HEK293 (cell line): Measurements from ENCODE around the gene RBMS3.

ENCODE experiments used
- CTCF ChIA-PET: fragments of 350-600 bp; formaldehyde crosslinking; extraction: SDS; loops from one replicate; lab custom pipeline; 2021; ENCODE audit warnings: antibody characterized with exemption; lab: Yijun Ruan, JAX
- POLR2A ChIA-PET: fragments of 300-600 bp; formaldehyde crosslinking; extraction: SDS; loops from one replicate; lab custom pipeline; 2020; ENCODE audit warnings: antibody characterized with exemption, inconsistent platforms; lab: Yijun Ruan, JAX
- H3K27ac ChIP-seq: fragments of 200-500 bp; sonication (Bioruptor generic); 2 replicates; pipeline ENCODE4 v1.5.1; 2014; ENCODE audit warnings: low read depth, low read length, control low read depth, inconsistent platforms; ENCODE audit errors: extremely low read depth
- H3K36me3 ChIP-seq, 2 experiments: fragments of 200-500 bp in 1 of 2; sonication (Bioruptor generic) in 1 of 2; 1 replicate in 1 of 2; 2 replicates in 1 of 2; pipeline ENCODE4 v1.5.1; 2014 to 2017; ENCODE audit warnings: inconsistent platforms in 2 of 2, low read length in 2 of 2; ENCODE audit not compliant: control insufficient read depth in 2 of 2, insufficient read depth in 1 of 2
- H3K4me1 ChIP-seq: fragments of 200-500 bp; sonication (Bioruptor generic); 2 replicates; pipeline ENCODE4 v1.5.1; 2014; ENCODE audit warnings: mild to moderate bottlenecking, low read length, inconsistent platforms; ENCODE audit not compliant: control insufficient read depth, insufficient read depth
- H3K4me3 ChIP-seq: 2 replicates; pipeline ENCODE4 v1.5.1; 2011; ENCODE audit warnings: low read depth, mild to moderate bottlenecking, control low read depth, low read length, moderate library complexity
- H3K9me3 ChIP-seq: fragments of 200-500 bp; sonication (Bioruptor generic); 2 replicates; pipeline ENCODE4 v1.5.1; 2014; ENCODE audit warnings: low read depth, low read length, inconsistent platforms; ENCODE audit not compliant: control insufficient read depth, insufficient read depth
- GFI1B ChIP-seq: fragments of 450-650 bp; formaldehyde crosslinking; IDR thresholded peaks from 2 replicates; pipeline ENCODE4 v1.5.1; 2016; ENCODE audit warnings: missing biosample characterization, missing genetic modification characterization
- GLI4 ChIP-seq: fragments of 450-650 bp; formaldehyde crosslinking; IDR thresholded peaks from 2 replicates; pipeline ENCODE4 v1.5.1; 2016; ENCODE audit warnings: missing biosample characterization, missing genetic modification characterization
- HOXC10 ChIP-seq: sonication (generic); formaldehyde crosslinking; IDR thresholded peaks from 2 replicates; pipeline ENCODE4 v1.8.1; 2023; ENCODE audit warnings: mild to moderate bottlenecking, missing genetic modification reagents
- HOXD13 ChIP-seq: sonication (generic); formaldehyde crosslinking; IDR thresholded peaks from 2 replicates; pipeline ENCODE4 v1.8.0; 2022; ENCODE audit warnings: missing genetic modification reagents, borderline replicate concordance
- KLF10 ChIP-seq: fragments of 450-650 bp; IDR thresholded peaks from 2 replicates; pipeline ENCODE4 v1.5.1; 2018; ENCODE audit warnings: missing biosample characterization, mild to moderate bottlenecking, missing genetic modification characterization
- KLF7 ChIP-seq: fragments of 450-650 bp; formaldehyde crosslinking; IDR thresholded peaks from 2 replicates; pipeline ENCODE4 v1.5.1; 2016; ENCODE audit warnings: missing biosample characterization, missing genetic modification characterization, borderline replicate concordance
- SALL2 ChIP-seq: fragments of 450-650 bp; formaldehyde crosslinking; IDR thresholded peaks from 2 replicates; pipeline ENCODE4 v1.5.0; 2017; ENCODE audit warnings: missing biosample characterization, mild to moderate bottlenecking, missing genetic modification characterization, borderline replicate concordance
- TCF7L2 ChIP-seq: IDR thresholded peaks from 2 replicates; pipeline ENCODE4 v1.6.1; 2011; ENCODE audit warnings: low read depth, mild to moderate bottlenecking, inconsistent platforms, low read length, moderate library complexity, borderline replicate concordance
- ZNF121 ChIP-seq: fragments of 450-650 bp; formaldehyde crosslinking; IDR thresholded peaks from 2 replicates; pipeline ENCODE4 v1.5.1; 2016; ENCODE audit warnings: missing biosample characterization, missing genetic modification characterization
- ZNF140 ChIP-seq: fragments of 450-650 bp; formaldehyde crosslinking; IDR thresholded peaks from 2 replicates; pipeline ENCODE4 v1.5.1; 2016; ENCODE audit warnings: missing biosample characterization, missing genetic modification characterization
- ZNF266 ChIP-seq: fragments of 450-650 bp; formaldehyde crosslinking; IDR thresholded peaks from 2 replicates; pipeline ENCODE4 v1.5.1; 2016; ENCODE audit warnings: missing biosample characterization, missing genetic modification characterization, low read depth
- ZNF341 ChIP-seq: fragments of 450-650 bp; formaldehyde crosslinking; IDR thresholded peaks from 2 replicates; pipeline ENCODE4; 2016; ENCODE audit warnings: low read depth, missing biosample characterization, missing genetic modification characterization
- ZNF423 ChIP-seq: fragments of 450-650 bp; formaldehyde crosslinking; IDR thresholded peaks from 2 replicates; pipeline ENCODE4 v1.5.1; 2016; ENCODE audit warnings: missing biosample characterization, missing genetic modification characterization
- ZNF621 ChIP-seq: fragments of 450-650 bp; formaldehyde crosslinking; IDR thresholded peaks from 2 replicates; pipeline ENCODE4 v1.5.1; 2017; ENCODE audit warnings: missing biosample characterization, missing genetic modification characterization
- ZNF654 ChIP-seq: fragments of 450-650 bp; formaldehyde crosslinking; IDR thresholded peaks from 2 replicates; pipeline ENCODE4 v1.5.1; 2016; ENCODE audit warnings: low read depth, missing biosample characterization, missing genetic modification characterization
- ZNF677 ChIP-seq: fragments of 450-650 bp; IDR thresholded peaks from 2 replicates; pipeline ENCODE4 v1.5.0; 2018; ENCODE audit warnings: missing biosample characterization, mild to moderate bottlenecking, missing genetic modification characterization, moderate library complexity
- ZNF777 ChIP-seq: fragments of 450-650 bp; formaldehyde crosslinking; IDR thresholded peaks from 2 replicates; pipeline ENCODE4 v1.5.1; 2017; ENCODE audit warnings: missing biosample characterization, missing genetic modification characterization, borderline replicate concordance
- ZSCAN23 ChIP-seq: fragments of 450-650 bp; formaldehyde crosslinking; IDR thresholded peaks from 2 replicates; pipeline ENCODE4 v1.5.1; 2016; ENCODE audit warnings: missing biosample characterization, missing genetic modification characterization
- ZSCAN30 ChIP-seq: fragments of 450-650 bp; IDR thresholded peaks from 2 replicates; pipeline ENCODE4 v1.5.1; 2018; ENCODE audit warnings: missing biosample characterization, mild to moderate bottlenecking, missing genetic modification characterization, moderate library complexity
- ZXDB ChIP-seq: fragments of 450-650 bp; formaldehyde crosslinking; IDR thresholded peaks from 2 replicates; pipeline ENCODE4 v1.5.1; 2016; ENCODE audit warnings: missing biosample characterization, missing genetic modification characterization
- TF ChIP-seq, protein P1 (sequence below): fragments of 450-650 bp; formaldehyde crosslinking; IDR thresholded peaks from 2 replicates; pipeline ENCODE4 v1.5.1; 2017; ENCODE audit warnings: missing biosample characterization, missing genetic modification characterization
- TF ChIP-seq, protein P2 (sequence below): fragments of 450-650 bp; formaldehyde crosslinking; IDR thresholded peaks from 2 replicates; pipeline ENCODE4 v1.5.1; 2016; ENCODE audit warnings: missing biosample characterization, missing genetic modification characterization
- TF ChIP-seq, protein P3 (sequence below): fragments of 450-650 bp; formaldehyde crosslinking; IDR thresholded peaks from 2 replicates; pipeline ENCODE4 v1.5.1; 2016; ENCODE audit warnings: missing biosample characterization, missing genetic modification characterization
- TF ChIP-seq, protein P4 (sequence below): fragments of 450-650 bp; formaldehyde crosslinking; IDR thresholded peaks from 2 replicates; pipeline ENCODE4 v1.5.1; 2016; ENCODE audit warnings: missing biosample characterization, missing genetic modification characterization
- TF ChIP-seq, protein P5 (sequence below): fragments of 450-650 bp; formaldehyde crosslinking; IDR thresholded peaks from 2 replicates; pipeline ENCODE4 v1.5.1; 2016; ENCODE audit warnings: missing biosample characterization, missing genetic modification characterization

RBMS3 gene

DNA sequence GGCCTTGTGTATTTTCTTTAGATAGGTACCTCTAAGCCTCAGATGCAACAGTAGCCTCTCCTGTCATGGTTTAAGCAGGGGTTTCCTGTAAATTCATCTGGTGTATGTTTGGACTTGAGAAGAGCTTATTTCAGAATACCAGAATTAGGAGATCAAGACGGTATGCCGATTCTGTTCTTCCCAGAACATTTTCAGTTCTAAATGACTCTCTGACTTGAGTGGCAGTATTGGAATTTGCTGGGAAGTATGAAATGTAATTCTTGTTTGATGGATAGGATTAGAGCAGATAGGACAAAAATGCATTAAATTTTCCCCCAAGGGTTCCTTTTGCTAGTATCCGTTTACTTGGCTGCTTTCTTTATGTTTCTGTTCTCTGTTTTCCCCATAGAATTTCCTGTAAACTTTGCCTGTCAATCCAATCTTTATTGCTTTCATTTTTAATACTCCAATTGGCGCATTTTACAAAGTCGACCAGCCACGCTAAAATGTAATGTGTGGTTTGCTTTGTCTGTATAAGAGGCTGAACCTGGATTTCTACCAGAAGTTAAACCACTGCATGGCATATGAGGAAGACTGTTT, 612.2 kb downstream of the RBMS3 start (continued):
- TF ChIP-seq, protein P1, sequence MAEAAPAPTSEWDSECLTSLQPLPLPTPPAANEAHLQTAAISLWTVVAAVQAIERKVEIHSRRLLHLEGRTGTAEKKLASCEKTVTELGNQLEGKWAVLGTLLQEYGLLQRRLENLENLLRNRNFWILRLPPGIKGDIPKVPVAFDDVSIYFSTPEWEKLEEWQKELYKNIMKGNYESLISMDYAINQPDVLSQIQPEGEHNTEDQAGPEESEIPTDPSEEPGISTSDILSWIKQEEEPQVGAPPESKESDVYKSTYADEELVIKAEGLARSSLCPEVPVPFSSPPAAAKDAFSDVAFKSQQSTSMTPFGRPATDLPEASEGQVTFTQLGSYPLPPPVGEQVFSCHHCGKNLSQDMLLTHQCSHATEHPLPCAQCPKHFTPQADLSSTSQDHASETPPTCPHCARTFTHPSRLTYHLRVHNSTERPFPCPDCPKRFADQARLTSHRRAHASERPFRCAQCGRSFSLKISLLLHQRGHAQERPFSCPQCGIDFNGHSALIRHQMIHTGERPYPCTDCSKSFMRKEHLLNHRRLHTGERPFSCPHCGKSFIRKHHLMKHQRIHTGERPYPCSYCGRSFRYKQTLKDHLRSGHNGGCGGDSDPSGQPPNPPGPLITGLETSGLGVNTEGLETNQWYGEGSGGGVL (tag by site-specific recombination), result no peak
- TF ChIP-seq SALL2 (tag by site-specific recombination) (no peak), HOXC10 (CRISPR knock-in tag) (no peak), ZNF777 (tag by site-specific recombination) (no peak), GFI1B (no peak), ZNF121 (tag by site-specific recombination) (no peak), KLF7 (no peak), ZNF140 (tag by site-specific recombination) (no peak), KLF10 (tag by site-specific recombination) (no peak), HOXD13 (no peak), ZNF341 (tag by site-specific recombination) (no peak)
- TF ChIP-seq, protein P2, sequence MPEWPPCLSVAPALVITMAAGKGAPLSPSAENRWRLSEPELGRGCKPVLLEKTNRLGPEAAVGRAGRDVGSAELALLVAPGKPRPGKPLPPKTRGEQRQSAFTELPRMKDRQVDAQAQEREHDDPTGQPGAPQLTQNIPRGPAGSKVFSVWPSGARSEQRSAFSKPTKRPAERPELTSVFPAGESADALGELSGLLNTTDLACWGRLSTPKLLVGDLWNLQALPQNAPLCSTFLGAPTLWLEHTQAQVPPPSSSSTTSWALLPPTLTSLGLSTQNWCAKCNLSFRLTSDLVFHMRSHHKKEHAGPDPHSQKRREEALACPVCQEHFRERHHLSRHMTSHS (tag by site-specific recombination), result no peak

DNA sequence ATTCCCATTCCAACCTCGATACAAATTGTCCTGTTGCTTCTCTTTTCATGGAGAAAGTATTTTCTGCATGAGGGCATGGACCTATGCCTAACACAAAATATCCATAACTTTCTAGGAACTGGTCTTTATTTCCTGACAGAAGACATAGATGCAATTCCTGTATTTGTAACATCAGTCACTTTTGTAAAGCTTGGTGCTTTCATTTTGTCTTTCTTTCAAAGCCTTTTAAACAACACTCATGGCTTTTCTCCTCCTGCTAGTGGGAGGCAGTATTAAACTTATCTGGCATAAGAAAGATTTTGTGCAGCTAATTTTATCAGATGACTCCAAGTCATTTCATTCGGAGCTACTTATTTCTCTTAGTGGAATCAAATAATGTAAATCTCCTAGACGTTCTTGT, 616.0 kb downstream of the RBMS3 start:
- TF ChIP-seq ZNF266 (tag by site-specific recombination) (no peak), ZSCAN30 (tag by site-specific recombination) (no peak), ZXDB (tag by site-specific recombination) (no peak), TCF7L2 (no peak), GLI4 (tag by site-specific recombination) (no peak), ZNF677 (no peak), ZSCAN23 (tag by site-specific recombination) (no peak), ZNF621 (tag by site-specific recombination) (no peak), ZNF654 (tag by site-specific recombination) (no peak), ZNF423 (tag by site-specific recombination) (no peak)
- TF ChIP-seq, protein P3, sequence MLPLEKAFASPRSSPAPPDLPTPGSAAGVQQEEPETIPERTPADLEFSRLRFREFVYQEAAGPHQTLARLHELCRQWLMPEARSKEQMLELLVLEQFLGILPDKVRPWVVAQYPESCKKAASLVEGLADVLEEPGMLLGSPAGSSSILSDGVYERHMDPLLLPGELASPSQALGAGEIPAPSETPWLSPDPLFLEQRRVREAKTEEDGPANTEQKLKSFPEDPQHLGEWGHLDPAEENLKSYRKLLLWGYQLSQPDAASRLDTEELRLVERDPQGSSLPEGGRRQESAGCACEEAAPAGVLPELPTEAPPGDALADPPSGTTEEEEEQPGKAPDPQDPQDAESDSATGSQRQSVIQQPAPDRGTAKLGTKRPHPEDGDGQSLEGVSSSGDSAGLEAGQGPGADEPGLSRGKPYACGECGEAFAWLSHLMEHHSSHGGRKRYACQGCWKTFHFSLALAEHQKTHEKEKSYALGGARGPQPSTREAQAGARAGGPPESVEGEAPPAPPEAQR, result no peak
- TF ChIP-seq, protein P4, sequence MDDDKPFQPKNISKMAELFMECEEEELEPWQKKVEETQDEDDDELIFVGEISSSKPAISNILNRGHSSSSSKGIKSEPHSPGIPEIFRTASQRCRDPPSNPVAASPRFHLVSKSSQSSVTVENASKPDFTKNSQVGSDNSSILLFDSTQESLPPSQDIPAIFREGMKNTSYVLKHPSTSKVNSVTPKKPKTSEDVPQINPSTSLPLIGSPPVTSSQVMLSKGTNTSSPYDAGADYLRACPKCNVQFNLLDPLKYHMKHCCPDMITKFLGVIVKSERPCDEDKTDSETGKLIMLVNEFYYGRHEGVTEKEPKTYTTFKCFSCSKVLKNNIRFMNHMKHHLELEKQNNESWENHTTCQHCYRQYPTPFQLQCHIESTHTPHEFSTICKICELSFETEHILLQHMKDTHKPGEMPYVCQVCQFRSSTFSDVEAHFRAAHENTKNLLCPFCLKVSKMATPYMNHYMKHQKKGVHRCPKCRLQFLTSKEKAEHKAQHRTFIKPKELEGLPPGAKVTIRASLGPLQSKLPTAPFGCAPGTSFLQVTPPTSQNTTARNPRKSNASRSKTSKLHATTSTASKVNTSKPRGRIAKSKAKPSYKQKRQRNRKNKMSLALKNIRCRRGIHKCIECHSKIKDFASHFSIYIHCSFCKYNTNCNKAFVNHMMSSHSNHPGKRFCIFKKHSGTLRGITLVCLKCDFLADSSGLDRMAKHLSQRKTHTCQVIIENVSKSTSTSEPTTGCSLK (tag by site-specific recombination), result no peak
- TF ChIP-seq, protein P5, sequence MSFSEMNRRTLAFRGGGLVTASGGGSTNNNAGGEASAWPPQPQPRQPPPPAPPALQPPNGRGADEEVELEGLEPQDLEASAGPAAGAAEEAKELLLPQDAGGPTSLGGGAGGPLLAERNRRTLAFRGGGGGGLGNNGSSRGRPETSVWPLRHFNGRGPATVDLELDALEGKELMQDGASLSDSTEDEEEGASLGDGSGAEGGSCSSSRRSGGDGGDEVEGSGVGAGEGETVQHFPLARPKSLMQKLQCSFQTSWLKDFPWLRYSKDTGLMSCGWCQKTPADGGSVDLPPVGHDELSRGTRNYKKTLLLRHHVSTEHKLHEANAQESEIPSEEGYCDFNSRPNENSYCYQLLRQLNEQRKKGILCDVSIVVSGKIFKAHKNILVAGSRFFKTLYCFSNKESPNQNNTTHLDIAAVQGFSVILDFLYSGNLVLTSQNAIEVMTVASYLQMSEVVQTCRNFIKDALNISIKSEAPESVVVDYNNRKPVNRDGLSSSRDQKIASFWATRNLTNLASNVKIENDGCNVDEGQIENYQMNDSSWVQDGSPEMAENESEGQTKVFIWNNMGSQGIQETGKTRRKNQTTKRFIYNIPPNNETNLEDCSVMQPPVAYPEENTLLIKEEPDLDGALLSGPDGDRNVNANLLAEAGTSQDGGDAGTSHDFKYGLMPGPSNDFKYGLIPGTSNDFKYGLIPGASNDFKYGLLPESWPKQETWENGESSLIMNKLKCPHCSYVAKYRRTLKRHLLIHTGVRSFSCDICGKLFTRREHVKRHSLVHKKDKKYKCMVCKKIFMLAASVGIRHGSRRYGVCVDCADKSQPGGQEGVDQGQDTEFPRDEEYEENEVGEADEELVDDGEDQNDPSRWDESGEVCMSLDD, result no peak
- Histone ChIP-seq H3K9me3 (no peaks in the 10 kb centered on the region), H3K36me3 (no peaks in the 10 kb centered on the region), H3K4me3 (no peak overlapping the region), H3K4me1 (no peaks in the 10 kb centered on the region), H3K27ac (no peak overlapping the region)
- CTCF ChIA-PET, result no interaction called here
- POLR2A ChIA-PET, result no interaction called here
